Activated T-cell treated with anti-CD3 and anti-CD28 coated beads for 24 hours (primary cell): ENCODE measurements around the gene CRMP1.
"Not testable (repeated sequence)": the region's sequence is repeated elsewhere in the genome, so short reads cannot be mapped to it uniquely, and the experiment has no call there.

Source experiments
- DNase-seq: peaks from one replicate; pipeline ENCODE4 v3.0.0-alpha.2; 2020; ENCODE audit warnings: low read depth

The CRMP1 gene

GRCh38 chr4:5854929-5855328 is 38.0 kb downstream of the CRMP1 start:
- no peak for DNase-seq

GRCh38 chr4:5852523-5853202 is 40.2 kb downstream of the CRMP1 start:
- DNase-seq = no peak

GRCh38 chr4:5851637-5852301 is 41.1 kb downstream of the CRMP1 start:
- no peak for DNase-seq

GRCh38 chr4:5845035-5845905 is 47.6 kb downstream of the CRMP1 start:
- no peak for DNase-seq

GRCh38 chr4:5843573-5844530 is 49.0 kb downstream of the CRMP1 start:
- DNase-seq = no peak

- no peak for DNase-seq
Measured at GRCh38 chr4:5842456-5842855, 50.4 kb downstream of the CRMP1 start.

- no peak for DNase-seq
Measured at GRCh38 chr4:5839751-5840674, 52.9 kb downstream of the CRMP1 start.

GRCh38 chr4:5839332-5839731 is 53.6 kb downstream of the CRMP1 start:
- DNase-seq = no peak

GRCh38 chr4:5837483-5837882 is 55.4 kb downstream of the CRMP1 start:
- not testable (repeated sequence) for DNase-seq

GRCh38 chr4:5836943-5837342 is 55.9 kb downstream of the CRMP1 start:
- DNase-seq = no peak

GRCh38 chr4:5828005-5828391 is 64.9 kb downstream of the CRMP1 start:
- no peak for DNase-seq

GRCh38 chr4:5827108-5828004 is 65.5 kb downstream of the CRMP1 start:
- DNase-seq = no peak

- no peak for DNase-seq
Measured at GRCh38 chr4:5826437-5827107, 66.3 kb downstream of the CRMP1 start.

GRCh38 chr4:5825321-5826041 is 67.4 kb downstream of the CRMP1 start:
- DNase-seq = no peak

GRCh38 chr4:5824635-5825034 is 68.3 kb downstream of the CRMP1 start:
- DNase-seq = no peak

GRCh38 chr4:5824227-5824626 is 68.7 kb downstream of the CRMP1 start:
- no peak for DNase-seq

GRCh38 chr4:5823542-5824211 is 69.2 kb downstream of the CRMP1 start:
- no peak for DNase-seq

GRCh38 chr4:5822619-5823018 is 70.3 kb downstream of the CRMP1 start:
- no peak for DNase-seq
